MCF 10A (cell line): ENCODE results near the gene ZNF24. TPM values are rescaled to one million over a fixed set of nuclear protein-coding genes. Genes with fewer than 3 reads are reported as not detected.

Experiments
- BruUV-seq: library from RNA; stranded (reverse); fragments of 400-500 nt; replicated peaks from 2 replicates; lab custom pipeline; 2021; lab: Mats Ljungman, UMichigan
- CTCF ChIA-PET: fragments of 300-600 bp; sonication (Branson Sonifier 250); formaldehyde crosslinking; extraction: SDS; loops from one replicate; lab custom pipeline; 2021; ENCODE audit warnings: antibody characterized with exemption, inconsistent platforms; lab: Yijun Ruan, JAX
- POLR2A ChIA-PET: fragments of 300-600, 350-650 bp; sonication (Branson Sonifier 250); formaldehyde crosslinking; extraction: SDS; loops from one replicate; lab custom pipeline; 2020; ENCODE audit warnings: antibody characterized with exemption, inconsistent platforms; lab: Yijun Ruan, JAX
- DNase-seq: peaks from one replicate; pipeline ENCODE4 v3.0.0-alpha.2; 2018; ENCODE audit not compliant: unreplicated experiment
- H3K27ac Mint-ChIP-seq: one replicate; pipeline ENCODE4 v1.8.0; 2022; ENCODE audit warnings: mild to moderate bottlenecking, low read depth, mixed read lengths; ENCODE audit not compliant: unreplicated experiment
- H3K27me3 Mint-ChIP-seq: one replicate; pipeline ENCODE4 v1.8.0; 2022; ENCODE audit warnings: mixed read lengths; ENCODE audit not compliant: insufficient read depth, unreplicated experiment
- H3K36me3 Mint-ChIP-seq: one replicate; pipeline ENCODE4 v1.8.0; 2022; ENCODE audit warnings: mild to moderate bottlenecking, moderate library complexity, mixed read lengths; ENCODE audit not compliant: insufficient read depth, unreplicated experiment
- H3K4me1 Mint-ChIP-seq: one replicate; pipeline ENCODE4 v1.8.0; 2022; ENCODE audit warnings: mixed read lengths; ENCODE audit not compliant: insufficient read depth, unreplicated experiment
- H3K4me3 Mint-ChIP-seq: one replicate; pipeline ENCODE4 v1.8.0; 2022; ENCODE audit warnings: mild to moderate bottlenecking, moderate library complexity, mixed read lengths; ENCODE audit not compliant: unreplicated experiment
- H3K9me3 Mint-ChIP-seq: one replicate; pipeline ENCODE4 v1.8.0; 2022; ENCODE audit warnings: mixed read lengths; ENCODE audit not compliant: unreplicated experiment
- intact Hi-C: fragments of 100-400 bp; cut with micrococcal nuclease; formaldehyde crosslinking; loops from 2 replicates; pipeline ENCODE4 v1.14.1; 2022
- total RNA-seq: library from RNA; stranded (reverse); gene quantifications from 2 replicates; pipeline ENCODE4 v1.2.3, GENCODE V29; 2022
- TF ChIP-seq, protein P1 (sequence below): fragments of 200-600 bp; IDR thresholded peaks from one replicate; pipeline ENCODE4 v1.8.0; 2022; ENCODE audit warnings: antibody characterized with exemption, mild to moderate bottlenecking; ENCODE audit not compliant: unreplicated experiment

ZNF24 gene
- total RNA-seq, 1 experiment from 2014 or later, result 39.1 TPM

GRCh38 chr18:35343488-35343935 lies 708 bp downstream of the ZNF24 start:
- intact Hi-C loops, result loop anchor here (5.0 kb wide), 1 partner anchor 51 kb away; the partner anchor contains the start of gene ZSCAN30

DNA sequence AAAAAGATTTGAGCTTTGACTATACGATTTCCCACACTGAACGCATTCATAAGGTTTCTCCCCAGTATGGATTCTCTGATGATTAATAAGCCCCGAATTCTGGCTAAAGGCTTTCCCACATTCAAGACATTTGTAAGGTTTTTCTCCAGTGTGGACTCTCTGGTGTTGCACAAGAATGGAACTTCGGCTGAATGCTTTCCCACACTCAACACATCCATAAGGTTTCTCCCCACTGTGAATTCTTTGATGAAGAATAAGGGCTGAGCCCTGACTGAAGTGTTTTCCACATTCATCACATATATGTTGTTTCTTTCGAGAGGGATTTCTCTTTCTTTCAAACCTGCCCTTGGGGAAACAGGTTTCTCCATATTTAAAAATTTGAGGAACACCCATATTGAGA lies 6.9 kb downstream of the ZNF24 start:
- no peaks in the 10 kb centered on the region for H3K9me3 Mint-ChIP-seq
- H3K27me3 Mint-ChIP-seq, result no peaks in the 10 kb centered on the region
- peaks cover 13% of the 10 kb centered on the region for H3K4me1 Mint-ChIP-seq
- POLR2A ChIA-PET, result no interaction called here
- CTCF ChIA-PET, result interaction anchor here (0.6 kb wide), 1 partner anchor 12 kb away, joined by 3 read pairs; no protein-coding TSS in a partner anchor
- H3K27ac Mint-ChIP-seq, result no peak overlapping the region
- no TSS peak for BruUV-seq
- H3K36me3 Mint-ChIP-seq, result peaks cover 8% of the 10 kb centered on the region
- TF ChIP-seq, protein P1, sequence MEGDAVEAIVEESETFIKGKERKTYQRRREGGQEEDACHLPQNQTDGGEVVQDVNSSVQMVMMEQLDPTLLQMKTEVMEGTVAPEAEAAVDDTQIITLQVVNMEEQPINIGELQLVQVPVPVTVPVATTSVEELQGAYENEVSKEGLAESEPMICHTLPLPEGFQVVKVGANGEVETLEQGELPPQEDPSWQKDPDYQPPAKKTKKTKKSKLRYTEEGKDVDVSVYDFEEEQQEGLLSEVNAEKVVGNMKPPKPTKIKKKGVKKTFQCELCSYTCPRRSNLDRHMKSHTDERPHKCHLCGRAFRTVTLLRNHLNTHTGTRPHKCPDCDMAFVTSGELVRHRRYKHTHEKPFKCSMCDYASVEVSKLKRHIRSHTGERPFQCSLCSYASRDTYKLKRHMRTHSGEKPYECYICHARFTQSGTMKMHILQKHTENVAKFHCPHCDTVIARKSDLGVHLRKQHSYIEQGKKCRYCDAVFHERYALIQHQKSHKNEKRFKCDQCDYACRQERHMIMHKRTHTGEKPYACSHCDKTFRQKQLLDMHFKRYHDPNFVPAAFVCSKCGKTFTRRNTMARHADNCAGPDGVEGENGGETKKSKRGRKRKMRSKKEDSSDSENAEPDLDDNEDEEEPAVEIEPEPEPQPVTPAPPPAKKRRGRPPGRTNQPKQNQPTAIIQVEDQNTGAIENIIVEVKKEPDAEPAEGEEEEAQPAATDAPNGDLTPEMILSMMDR, result no peak
- H3K4me3 Mint-ChIP-seq, result no peak overlapping the region
- intact Hi-C loops, result no loop called here
- peak; percentile 6 for DNase-seq

More at GRCh38 chr18:35343488-35343935, 708 bp downstream of the ZNF24 start:
- peak overlapping the region; percentile 88 for H3K4me3 Mint-ChIP-seq
- TSS peak; percentile 38 for BruUV-seq
- H3K27ac Mint-ChIP-seq, result peak overlapping the region; percentile 86
- TF ChIP-seq, protein P1, result no peak
- CTCF ChIA-PET, result interaction anchor here (1.2 to 1.5 kb wide), 2 partner anchors 97 to 103 kb away, joined by 3 read pairs; partner anchors contain the start of gene ZNF397
- peaks cover 19% of the 10 kb centered on the region for H3K36me3 Mint-ChIP-seq
- no peaks in the 10 kb centered on the region for H3K27me3 Mint-ChIP-seq
- DNase-seq, result no peak
- no peaks in the 10 kb centered on the region for H3K9me3 Mint-ChIP-seq
- POLR2A ChIA-PET, result interaction anchor here (0.6 to 2.5 kb wide), 10 partner anchors 12 to 275 kb away, joined by 3 to 26 read pairs (median 4); partner anchors contain the start of genes ZNF397 and ZSCAN30
- H3K4me1 Mint-ChIP-seq, result peaks cover 18% of the 10 kb centered on the region

- H3K36me3 Mint-ChIP-seq, result no peaks in the 10 kb centered on the region
- intact Hi-C loops, result no loop called here
- no TSS peak for BruUV-seq
- H3K27me3 Mint-ChIP-seq, result no peaks in the 10 kb centered on the region
- no peak overlapping the region for H3K4me3 Mint-ChIP-seq
- H3K4me1 Mint-ChIP-seq, result peaks cover 12% of the 10 kb centered on the region
- ChIA-PET POLR2A (no interaction called here), CTCF (no interaction called here)
- no peaks in the 10 kb centered on the region for H3K9me3 Mint-ChIP-seq
- no peak for DNase-seq
- no peak overlapping the region for H3K27ac Mint-ChIP-seq
- TF ChIP-seq, protein P1, result no peak
Observed at GRCh38 chr18:35335866-35336265, 8.4 kb downstream of the ZNF24 start.

DNA sequence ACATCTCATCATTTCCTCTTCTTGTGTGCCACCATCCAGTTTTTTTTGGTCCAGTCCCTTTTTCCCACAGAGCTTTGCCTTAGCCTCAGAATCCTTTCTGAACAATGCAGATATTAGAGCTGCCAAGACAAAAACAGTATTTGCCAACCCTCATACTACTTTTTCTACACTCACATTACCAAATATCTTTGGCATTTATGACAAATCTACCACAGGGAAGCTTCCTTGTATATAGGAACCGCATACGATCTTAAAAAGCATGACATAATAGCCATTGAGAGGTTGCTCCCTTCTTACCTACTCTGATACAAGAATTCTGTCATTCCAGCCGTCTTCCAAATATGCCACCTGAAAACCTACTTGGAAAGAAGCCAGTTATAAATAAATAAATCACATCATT lies 9.4 kb downstream of the ZNF24 start:
- intact Hi-C loops, result no loop called here
- CTCF ChIA-PET, result interaction anchor here (0.6 to 1.8 kb wide), 5 partner anchors 14 to 225 kb away, joined by 3 to 8 read pairs (median 4); no protein-coding TSS in a partner anchor
- H3K36me3 Mint-ChIP-seq, result no peaks in the 10 kb centered on the region
- POLR2A ChIA-PET, result interaction anchor here (0.7 to 1.8 kb wide), 3 partner anchors 11 to 46 kb away, joined by 3 to 4 read pairs (median 3); no protein-coding TSS in a partner anchor
- no TSS peak for BruUV-seq
- H3K4me3 Mint-ChIP-seq, result no peak overlapping the region
- TF ChIP-seq, protein P1, result no peak
- DNase-seq, result no peak
- H3K27ac Mint-ChIP-seq, result no peak overlapping the region
- H3K27me3 Mint-ChIP-seq, result no peaks in the 10 kb centered on the region
- no peaks in the 10 kb centered on the region for H3K9me3 Mint-ChIP-seq
- H3K4me1 Mint-ChIP-seq, result peaks cover 12% of the 10 kb centered on the region
